UCSD-AML1 (cell line): ENCODE measurements around the gene NXPH4.

Experiments used
- DNase-seq: peaks from one replicate; lab custom pipeline; 2025; ENCODE audit not compliant: unreplicated experiment; lab: John Stamatoyannopoulos, UW

Gene NXPH4

DNA sequence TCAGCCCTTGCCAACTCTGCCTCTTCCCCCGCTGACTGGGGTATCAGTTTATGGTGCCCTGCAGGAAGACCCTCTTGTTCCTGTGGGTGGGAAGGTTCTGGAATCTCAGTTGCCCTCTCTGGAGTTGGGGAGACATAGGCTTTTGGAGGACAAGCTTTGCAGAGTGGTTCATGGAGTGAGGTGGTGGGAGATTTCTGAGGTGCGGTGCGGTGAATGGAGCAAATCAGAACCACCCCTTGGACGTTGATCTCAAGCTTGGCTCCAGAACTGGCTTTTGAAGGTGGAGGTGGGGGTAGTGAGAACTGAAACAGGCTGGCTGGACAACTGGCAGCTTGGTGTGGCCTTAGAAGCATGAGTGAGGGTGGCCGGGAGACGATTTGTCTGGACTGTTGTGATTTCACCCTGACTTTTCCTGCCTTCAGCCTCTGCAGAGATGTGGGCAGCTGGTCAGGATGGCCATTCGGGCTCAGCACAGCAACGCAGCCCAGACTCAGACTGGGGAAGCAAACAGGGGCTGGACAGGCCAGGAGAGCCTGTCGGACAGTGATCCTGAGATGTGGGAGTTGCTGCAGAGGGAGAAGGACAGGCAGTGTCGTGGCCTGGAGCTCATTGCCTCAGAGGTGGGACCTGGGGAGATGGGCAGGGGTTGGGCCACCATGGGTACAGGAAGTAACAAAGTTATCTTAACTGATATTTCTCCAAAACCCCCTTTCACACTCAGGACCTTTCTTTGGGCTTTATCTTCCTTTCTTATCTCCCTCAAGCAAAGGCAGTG, 14.0 kb downstream of the NXPH4 start:
- DNase-seq = no peak

GRCh38 chr12:57231276-57232021, 14.9 kb downstream of the NXPH4 start:
- DNase-seq = no peak

- DNase-seq = no peak
These were observed 15.7 kb downstream of the NXPH4 start for GRCh38 chr12:57232156-57232756.

GRCh38 chr12:57233357-57234232, 17.0 kb downstream of the NXPH4 start:
- no peak for DNase-seq

DNA sequence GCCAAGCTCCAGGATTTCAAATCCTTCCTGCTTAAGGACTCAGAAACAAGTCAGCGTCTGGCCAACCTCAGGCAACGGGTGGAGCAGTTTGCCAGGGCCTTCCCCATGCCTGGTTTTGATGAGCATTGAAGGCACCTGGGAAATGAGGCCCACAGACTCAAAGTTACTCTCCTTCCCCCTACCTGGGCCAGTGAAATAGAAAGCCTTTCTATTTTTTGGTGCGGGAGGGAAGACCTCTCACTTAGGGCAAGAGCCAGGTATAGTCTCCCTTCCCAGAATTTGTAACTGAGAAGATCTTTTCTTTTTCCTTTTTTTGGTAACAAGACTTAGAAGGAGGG, 17.6 kb downstream of the NXPH4 start:
- DNase-seq = no peak

DNA sequence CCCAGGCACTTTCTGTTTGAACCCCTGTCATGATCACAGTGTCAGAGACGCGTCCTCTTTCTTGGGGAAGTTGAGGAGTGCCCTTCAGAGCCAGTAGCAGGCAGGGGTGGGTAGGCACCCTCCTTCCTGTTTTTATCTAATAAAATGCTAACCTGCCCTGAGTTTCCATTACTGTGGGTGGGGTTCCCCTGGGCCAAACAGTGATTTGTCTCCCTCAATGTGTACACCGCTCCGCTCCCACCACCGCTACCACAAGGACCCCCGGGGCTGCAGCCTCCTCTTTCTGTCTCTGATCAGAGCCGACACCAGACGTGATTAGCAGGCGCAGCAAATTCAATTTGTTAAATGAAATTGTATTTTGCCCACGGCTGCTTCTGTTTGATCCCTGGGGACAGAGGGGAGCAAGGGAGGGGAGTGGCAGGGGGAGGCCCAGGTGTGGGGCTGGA, 18.0 kb downstream of the NXPH4 start:
- DNase-seq = no peak

DNA sequence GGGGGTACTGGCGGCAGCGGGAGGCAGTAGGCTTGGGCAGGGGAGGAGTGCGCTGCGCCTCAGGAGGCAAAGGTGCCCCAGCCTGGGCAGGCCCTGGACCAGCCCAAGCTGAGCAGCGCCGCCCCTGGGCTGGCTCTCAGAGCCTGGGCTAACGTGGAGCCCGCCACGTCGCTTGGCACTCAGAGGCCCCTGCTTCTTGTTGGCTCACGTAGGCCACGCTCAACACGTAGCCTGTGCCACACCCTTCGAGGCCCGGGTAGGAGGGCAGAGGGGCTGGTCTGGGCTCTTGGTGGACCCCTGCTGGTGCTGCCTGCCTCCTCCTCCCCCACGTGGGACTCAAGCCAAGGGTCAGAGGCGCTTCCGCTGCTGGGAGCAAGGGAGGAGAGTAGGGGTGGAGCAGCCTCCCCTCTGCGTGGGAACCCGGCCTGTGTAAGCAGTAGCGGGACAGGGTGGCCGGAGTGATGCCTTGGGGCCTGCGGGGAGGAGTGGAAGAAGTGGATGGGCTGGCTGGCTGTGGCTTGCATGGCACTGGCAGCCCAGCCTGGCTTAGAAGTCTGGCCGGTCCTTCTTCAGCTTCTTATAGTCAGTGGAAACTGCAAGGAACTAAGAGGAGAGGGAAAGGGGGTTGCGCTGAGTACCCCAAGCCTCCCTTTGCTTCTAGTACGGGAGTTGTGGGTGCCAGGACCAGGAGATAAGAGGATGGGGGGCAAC, 18.6 kb downstream of the NXPH4 start:
- no peak for DNase-seq

DNA sequence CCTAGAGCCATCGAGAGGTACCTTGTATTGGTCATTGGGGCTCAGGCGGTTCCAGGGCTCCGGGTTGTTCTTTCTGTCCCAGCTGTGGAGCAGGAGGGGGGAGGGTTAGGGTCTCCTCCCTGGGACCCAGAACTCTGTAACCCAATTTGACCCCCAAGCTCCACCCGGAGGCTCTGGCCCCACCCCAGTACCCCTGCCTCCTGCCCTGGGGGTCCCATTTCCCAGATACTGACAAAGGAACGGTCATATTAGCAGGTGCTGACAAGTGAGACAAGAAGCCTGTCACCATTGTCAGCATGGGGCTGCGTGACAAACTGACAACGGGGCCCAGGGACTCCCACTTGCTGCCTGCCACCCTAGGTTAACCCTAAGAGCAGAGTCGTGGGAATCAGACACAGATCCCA, 19.1 kb downstream of the NXPH4 start:
- DNase-seq = no peak

- no peak for DNase-seq
These were observed 19.8 kb downstream of the NXPH4 start for GRCh38 chr12:57236201-57236924.

- no peak for DNase-seq
These were observed 20.5 kb downstream of the NXPH4 start for GRCh38 chr12:57236925-57237595.

DNA sequence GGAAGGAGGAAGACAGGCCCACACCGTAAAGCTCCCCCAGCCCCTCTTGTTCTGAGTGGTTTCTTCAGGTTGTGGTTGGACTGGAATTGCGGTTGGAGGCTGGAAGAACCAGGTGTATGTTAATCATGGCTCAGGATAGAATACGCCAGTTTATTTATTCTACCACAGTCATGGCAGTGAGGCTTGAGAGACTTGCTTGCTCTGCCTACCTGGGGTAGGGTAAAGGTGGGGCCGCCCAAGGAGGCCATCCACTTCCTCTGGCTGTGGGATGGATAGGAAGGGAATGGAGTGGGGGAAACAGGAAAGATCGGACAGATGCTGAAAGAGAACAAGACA, 21.0 kb downstream of the NXPH4 start:
- DNase-seq = no peak

- no peak for DNase-seq
These were observed 21.6 kb downstream of the NXPH4 start for GRCh38 chr12:57237932-57238853.

- peak; percentile 93 for DNase-seq
These were observed 22.4 kb downstream of the NXPH4 start for GRCh38 chr12:57238854-57239554.

GRCh38 chr12:57239587-57240065, 23.0 kb downstream of the NXPH4 start:
- no peak for DNase-seq

DNA sequence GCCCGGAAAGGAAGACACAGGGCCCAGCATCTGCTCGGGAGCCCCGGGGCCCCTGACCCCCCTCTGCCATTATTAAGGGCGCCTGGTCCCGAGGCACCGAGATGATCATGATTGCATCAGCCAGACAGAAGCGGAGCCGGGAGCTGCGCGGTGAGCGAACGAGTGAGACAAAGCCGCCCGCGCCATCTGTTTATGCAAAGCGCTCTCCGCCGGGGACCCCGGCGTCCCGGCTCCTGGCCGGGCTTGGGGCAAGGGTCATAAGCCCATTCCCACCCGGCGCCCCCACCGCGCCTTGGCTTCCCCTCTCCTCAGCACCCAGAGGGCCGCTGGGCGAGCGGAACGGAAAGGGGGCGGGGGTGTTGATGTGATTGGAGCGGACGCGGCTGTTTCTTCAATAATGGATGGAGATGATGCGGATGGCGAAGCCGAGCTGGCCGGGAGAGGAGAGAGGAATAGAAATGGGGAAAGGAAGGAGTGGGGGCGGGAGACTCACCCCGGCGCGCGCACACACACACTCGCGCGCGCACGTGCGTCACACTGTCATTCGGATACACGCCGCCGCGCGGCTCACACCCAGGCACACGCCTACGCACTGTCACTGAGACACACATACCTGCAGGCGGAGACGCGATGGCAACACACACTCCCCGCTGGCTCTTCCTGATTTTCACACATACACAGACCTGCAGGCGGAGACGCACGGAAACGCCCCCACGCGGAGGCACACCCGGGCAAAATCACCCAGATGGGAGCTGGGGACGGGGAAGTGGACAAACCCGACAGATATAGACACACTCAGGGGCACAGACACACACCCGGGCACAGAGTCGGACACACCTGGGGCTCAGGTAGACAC, 23.7 kb downstream of the NXPH4 start:
- DNase-seq = peak; percentile 70

- no peak for DNase-seq
These were observed 24.4 kb downstream of the NXPH4 start for GRCh38 chr12:57240926-57241401.
